ENCODE data around the gene ZNF579.

Gene ZNF579

DNA sequence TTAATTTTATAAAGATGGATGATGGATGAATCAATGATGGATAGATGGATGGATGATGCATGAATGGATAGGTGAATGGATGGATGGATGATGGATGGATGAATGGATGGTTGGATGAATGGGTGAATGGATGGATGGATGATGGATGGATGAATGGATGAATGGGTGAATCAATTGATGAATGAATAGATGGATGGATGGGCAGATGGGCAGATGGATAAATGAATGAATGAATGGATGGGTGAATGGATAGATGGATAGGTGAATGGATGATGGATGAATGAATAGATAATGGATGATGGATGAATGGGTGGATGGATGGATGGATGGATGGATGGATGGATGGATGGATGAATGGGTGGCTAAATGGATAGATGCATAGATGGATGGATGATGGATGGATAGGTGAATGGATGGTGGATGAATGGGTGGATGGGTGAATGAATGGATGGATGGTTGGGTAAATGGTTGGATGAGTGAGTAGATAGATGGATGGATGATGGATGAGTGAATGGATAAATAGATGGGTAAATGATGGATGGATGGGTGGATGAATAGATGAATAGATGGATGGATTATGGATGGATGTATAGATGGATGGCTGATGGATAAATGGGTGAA, 12.8 kb downstream of the ZNF579 start:
- H3K4me3 ChIP-seq (ENCODE audit: low read depth, low read length) = no peak overlapping the region
- TF ChIP-seq, protein P1, sequence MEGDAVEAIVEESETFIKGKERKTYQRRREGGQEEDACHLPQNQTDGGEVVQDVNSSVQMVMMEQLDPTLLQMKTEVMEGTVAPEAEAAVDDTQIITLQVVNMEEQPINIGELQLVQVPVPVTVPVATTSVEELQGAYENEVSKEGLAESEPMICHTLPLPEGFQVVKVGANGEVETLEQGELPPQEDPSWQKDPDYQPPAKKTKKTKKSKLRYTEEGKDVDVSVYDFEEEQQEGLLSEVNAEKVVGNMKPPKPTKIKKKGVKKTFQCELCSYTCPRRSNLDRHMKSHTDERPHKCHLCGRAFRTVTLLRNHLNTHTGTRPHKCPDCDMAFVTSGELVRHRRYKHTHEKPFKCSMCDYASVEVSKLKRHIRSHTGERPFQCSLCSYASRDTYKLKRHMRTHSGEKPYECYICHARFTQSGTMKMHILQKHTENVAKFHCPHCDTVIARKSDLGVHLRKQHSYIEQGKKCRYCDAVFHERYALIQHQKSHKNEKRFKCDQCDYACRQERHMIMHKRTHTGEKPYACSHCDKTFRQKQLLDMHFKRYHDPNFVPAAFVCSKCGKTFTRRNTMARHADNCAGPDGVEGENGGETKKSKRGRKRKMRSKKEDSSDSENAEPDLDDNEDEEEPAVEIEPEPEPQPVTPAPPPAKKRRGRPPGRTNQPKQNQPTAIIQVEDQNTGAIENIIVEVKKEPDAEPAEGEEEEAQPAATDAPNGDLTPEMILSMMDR (IDR thresholded peaks at IDR 0.05; ENCODE audit: low read depth, low read length, missing control alignments) = no peak

DNA sequence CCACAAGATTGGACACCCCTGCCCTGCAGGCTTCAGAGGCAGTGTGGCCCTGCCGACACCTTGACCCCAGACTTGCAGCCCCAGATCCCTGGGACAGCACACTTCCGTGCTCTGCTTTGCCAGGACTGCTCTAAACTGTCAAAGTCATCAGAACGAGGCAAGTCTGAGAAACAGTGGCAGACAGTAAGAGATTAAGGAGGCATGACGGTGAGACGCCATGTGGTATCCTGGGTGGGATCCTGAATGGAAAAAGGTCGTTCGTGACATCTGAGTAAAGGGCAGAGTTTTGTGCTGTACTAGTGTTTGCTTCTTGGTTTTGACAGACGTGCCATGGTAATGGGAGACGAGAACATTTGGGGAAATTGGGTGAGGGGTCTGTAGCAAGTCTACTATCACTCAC, 13.8 kb downstream of the ZNF579 start:
- no peak for DNase-seq (ENCODE audit: low read depth)
- no peak overlapping the region for H3K4me3 ChIP-seq (ENCODE audit: low read depth, low read length)
- TF ChIP-seq, protein P1 (IDR thresholded peaks at IDR 0.05; ENCODE audit: low read depth, low read length, missing control alignments) = no peak

More for the DNA sequence above, 12.8 kb downstream of the ZNF579 start:
- DNase-seq (ENCODE audit: low read depth) = no peak

- no peak overlapping the region for H3K4me3 ChIP-seq (ENCODE audit: low read depth, low read length)
- DNase-seq (ENCODE audit: low read depth) = no peak
- TF ChIP-seq, protein P1 (IDR thresholded peaks at IDR 0.05; ENCODE audit: low read depth, low read length, missing control alignments) = no peak
These were observed 17.4 kb downstream of the ZNF579 start for GRCh38 chr19:55563261-55563690.

GRCh38 chr19:55559684-55560083, 21.0 kb downstream of the ZNF579 start:
- DNase-seq (ENCODE audit: low read depth) = no peak
- TF ChIP-seq, protein P1 (IDR thresholded peaks at IDR 0.05; ENCODE audit: low read depth, low read length, missing control alignments) = no peak
- no peak overlapping the region for H3K4me3 ChIP-seq (ENCODE audit: low read depth, low read length)

DNA sequence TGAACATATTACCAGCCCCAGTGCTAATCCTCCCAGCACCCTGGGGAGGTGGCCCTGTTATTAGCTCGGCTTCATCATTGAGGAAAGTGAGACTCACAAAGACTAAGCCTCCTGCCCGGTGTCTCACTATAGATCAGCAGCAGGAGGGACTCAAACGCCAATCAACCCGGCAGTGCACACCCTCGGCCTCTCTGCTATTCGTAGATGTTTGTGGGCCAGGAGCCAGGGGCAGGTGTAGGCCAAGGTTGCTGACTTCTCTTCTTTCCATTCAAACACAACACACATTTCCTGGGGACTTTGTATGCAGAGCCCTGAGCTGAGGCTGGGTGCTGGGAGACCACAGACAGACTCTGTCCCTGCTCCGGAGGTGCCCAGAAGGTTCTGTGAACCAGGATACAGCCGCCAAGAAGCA, 25.9 kb downstream of the ZNF579 start:
- TF ChIP-seq, protein P1 (IDR thresholded peaks at IDR 0.05; ENCODE audit: low read depth, low read length, missing control alignments) = no peak
- no peak overlapping the region for H3K4me3 ChIP-seq (ENCODE audit: low read depth, low read length)
- no peak for DNase-seq (ENCODE audit: low read depth)

DNA sequence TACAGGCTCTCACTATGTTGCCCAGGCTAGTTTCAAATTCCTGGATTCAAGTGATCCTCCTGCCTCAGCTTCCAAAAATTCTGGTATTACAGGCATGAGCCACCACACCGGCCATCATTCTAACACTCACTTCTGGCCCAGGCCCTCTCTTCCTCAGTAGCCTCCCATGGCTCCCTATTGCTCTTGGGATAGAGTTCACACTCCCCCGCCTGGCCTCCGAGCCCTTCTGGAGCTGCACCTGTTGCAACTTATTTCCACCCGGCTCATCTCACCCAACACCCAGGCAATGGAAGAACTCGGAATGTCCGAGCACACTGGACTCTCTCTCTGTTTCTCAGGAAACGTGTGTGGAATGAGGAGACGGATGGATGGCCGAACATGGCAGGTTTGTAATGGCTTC, 26.3 kb downstream of the ZNF579 start:
- TF ChIP-seq, protein P1 (IDR thresholded peaks at IDR 0.05; ENCODE audit: low read depth, low read length, missing control alignments) = no peak
- no peak overlapping the region for H3K4me3 ChIP-seq (ENCODE audit: low read depth, low read length)
- no peak for DNase-seq (ENCODE audit: low read depth)

All from GM12864 (cell line).